Adrenal gland (tissue), 12 donors: ENCODE results near the gene TEAD1. TPM values are rescaled to one million over a fixed set of nuclear protein-coding genes. Genes with fewer than 3 reads are reported as not detected.
A peak's percentile ranks its signal among the peaks of the same experiment; 100 is the strongest.

Experiments
- DNase-seq, 7 donors: peaks; one replicate each; pipeline ENCODE4 v3.0.0-alpha.2; 2019 to 2020
- H3K27ac ChIP-seq, 5 donors: fragments of 200-600 bp; sonication (generic) in 4 of 5; 1 replicate in 3 of 5; 2 replicates in 2 of 5; pipeline versions ENCODE4 v1.5.1 to v1.8.0; 2016 to 2020; ENCODE audit warnings: mild to moderate bottlenecking in 1 of 5
- H3K27me3 ChIP-seq: fragments of 200-600 bp; 2 replicates; pipeline ENCODE4 v1.8.0; 2021
- H3K36me3 ChIP-seq, 2 donors: fragments of 200-600 bp; replicated peaks in 1 of 2; 1 replicate in 1 of 2; 2 replicates in 1 of 2; pipeline versions ENCODE4 v1.5.1 to v1.8.0; 2018 to 2022
- H3K4me1 ChIP-seq, 2 donors: fragments of 200-600 bp; replicated peaks in 1 of 2; 1 replicate in 1 of 2; 2 replicates in 1 of 2; pipeline versions ENCODE4 v1.5.1 to v1.8.0; 2018 to 2021
- H3K4me3 ChIP-seq, 4 donors: fragments of 200-600 bp; sonication (generic) in 3 of 4; one replicate each; pipeline ENCODE4 v1.5.1; 2016 to 2018
- H3K9me3 ChIP-seq, 3 donors: fragments of 200-600 bp; sonication (generic) in 1 of 3; replicated peaks in 1 of 3; 1 replicate in 2 of 3; 2 replicates in 1 of 3; pipeline versions ENCODE4 v1.5.1 to v1.8.0; 2016 to 2021
- CTCF ChIP-seq, 6 experiments: fragments of 450-650 bp in 4 of 6; fragments of 200-600 bp in 2 of 6; sonication (generic) in 1 of 6; IDR thresholded peaks; 1 replicate in 5 of 6; 2 replicates in 1 of 6; pipeline versions ENCODE4 v1.5.1 to v1.8.0; 2016 to 2021; ENCODE audit warnings: antibody characterized with exemption in 6 of 6, mild to moderate bottlenecking in 2 of 6, moderate library complexity in 1 of 6
- POLR2A ChIP-seq, 2 donors: fragments of 450-650 bp; IDR thresholded peaks; one replicate each; pipeline ENCODE4 v1.6.1; 2017; ENCODE audit warnings: antibody characterized with exemption in 2 of 2, mild to moderate bottlenecking in 2 of 2, moderate library complexity in 1 of 2
- WGBS, 4 donors: extraction: QIAGEN DNeasy Blood & Tissue Kit in 2 of 4; methylation state at CpG; one replicate each; pipeline versions ENCODE4 v1.1.5 to v1.1.7; 2013 to 2017; 5-methylcytosine and 5-hydroxymethylcytosine counted together
- intact Hi-C, 2 donors: fragments of 100-400 bp; cut with DNase I; formaldehyde crosslinking; loops; one replicate each; pipeline versions ENCODE4 v1.14.1 to v1.15.0; 2022 to 2023
- polyA plus RNA-seq, 3 donors: library from polyadenylated mRNA; stranded (reverse); fragments of 200-250 nt in 2 of 3; fragments of 350-450 nt in 1 of 3; fragmentation: Illumina TruSeq in 1 of 3; extraction: RNeasy Lipid Tissue Mini Kit (QIAGEN cat#74804) in 1 of 3; gene quantifications; one replicate each; pipeline ENCODE4 v1.2.3, GENCODE V29; 2013 to 2014
- total RNA-seq, 9 donors: library from RNA; depleted of rRNA in 4 of 9; stranded (reverse); fragments of >200 nt in 4 of 9; fragments of 120-200 nt in 1 of 9; fragmentation: NEBNext Ultra II Directional in 1 of 9; extraction: Animal tissue kit (Norgen Biotek cat#: 25700) in 1 of 9; gene quantifications; one replicate each; pipeline versions ENCODE4 v1.1.0 to v1.2.4, GENCODE V29; 2013 to 2023
- donor health status: healthy with polysubstance abuse.
- donor health status: Bipolar disorder and iron deficiency.
- donor health status: DM: yes; HTN: yes; CAD: no.
- donor health status: DM: no; HTN: no; CAD: no.
- donor health status: DM: no; HTN: no; CAD: no.
- donor health status: DM: yes; HTN: yes; CAD: no.

TEAD1 gene
- total and polyA plus RNA-seq, 12 donors, result 3.9 to 49.9 (median 35.1) TPM

DNA sequence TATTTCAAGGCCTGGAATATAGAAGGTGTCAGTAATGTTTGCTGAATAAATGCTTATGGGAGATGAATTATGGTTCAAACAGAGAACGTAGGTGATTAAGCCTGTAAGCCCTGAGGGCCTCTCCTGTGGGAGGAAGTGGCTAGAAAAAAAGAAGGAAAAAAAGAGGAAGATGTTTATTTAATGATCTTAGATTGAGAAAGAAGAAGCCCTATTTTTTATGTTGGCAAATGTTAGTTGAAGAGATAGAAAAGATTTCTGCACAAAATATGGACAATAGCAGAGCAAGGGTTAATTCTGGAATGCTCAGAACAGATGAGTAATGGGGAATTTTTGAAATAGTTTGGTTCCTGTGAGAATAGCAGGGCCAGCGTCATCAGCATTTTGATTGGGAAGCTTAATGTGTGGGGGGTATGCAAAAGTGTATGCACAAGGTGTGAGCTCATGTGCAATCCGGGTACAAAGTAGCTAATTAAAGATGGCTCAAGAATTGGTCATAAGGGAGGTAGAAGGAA is 95.7 kb downstream of the TEAD1 start:
- intact Hi-C loops, result no loop called here
- WGBS, 4 donors, result 46 to 50% (median 48%) methylated on average over 3 of the region's 3 CpGs
- Histone ChIP-seq H3K36me3 (no peaks in the 10 kb centered on the region), H3K4me1 (peaks cover 6 to 24% of the 10 kb centered on the region in 2 donors), H3K27ac (no peak overlapping the region), H3K4me3 (no peak overlapping the region), H3K9me3 (no peaks in the 10 kb centered on the region), H3K27me3 (no peaks in the 10 kb centered on the region)
- no peak for DNase-seq
- TF ChIP-seq CTCF (IDR thresholded peaks at IDR 0.05) (no peak), POLR2A (IDR thresholded peaks at IDR 0.05) (no peak)

GRCh38 chr11:12770435-12770834 is 96.2 kb downstream of the TEAD1 start:
- Histone ChIP-seq H3K27ac (no peak overlapping the region), H3K9me3 (no peaks in the 10 kb centered on the region), H3K4me1 (peaks cover 6 to 24% of the 10 kb centered on the region in 2 donors), H3K36me3 (no peaks in the 10 kb centered on the region), H3K27me3 (no peaks in the 10 kb centered on the region), H3K4me3 (no peak overlapping the region)
- intact Hi-C loops, result no loop called here
- TF ChIP-seq CTCF (IDR thresholded peaks at IDR 0.05) (no peak), POLR2A (IDR thresholded peaks at IDR 0.05) (no peak)
- no peak for DNase-seq
- WGBS, 4 donors, result 93 to 100% (median 96%) methylated on average over 1 of the region's 1 CpG

- Histone ChIP-seq H3K27me3 (no peaks in the 10 kb centered on the region), H3K4me3 (no peak overlapping the region), H3K36me3 (no peaks in the 10 kb centered on the region), H3K4me1 (peaks cover 6 to 19% of the 10 kb centered on the region in 2 donors), H3K27ac (peak overlapping the region in 1 of 5 donors; percentile 8), H3K9me3 (no peaks in the 10 kb centered on the region)
- DNase-seq, result no peak
- no peak for TF ChIP-seq CTCF (IDR thresholded peaks at IDR 0.05)
- no peak for TF ChIP-seq POLR2A (IDR thresholded peaks at IDR 0.05)
- intact Hi-C loops, result no loop called here
- 92 to 95% (median 94%) methylated on average over 8 of the region's 8 CpGs for WGBS, 4 donors
Measured at GRCh38 chr11:12770966-12771597, 96.9 kb downstream of the TEAD1 start.

DNA sequence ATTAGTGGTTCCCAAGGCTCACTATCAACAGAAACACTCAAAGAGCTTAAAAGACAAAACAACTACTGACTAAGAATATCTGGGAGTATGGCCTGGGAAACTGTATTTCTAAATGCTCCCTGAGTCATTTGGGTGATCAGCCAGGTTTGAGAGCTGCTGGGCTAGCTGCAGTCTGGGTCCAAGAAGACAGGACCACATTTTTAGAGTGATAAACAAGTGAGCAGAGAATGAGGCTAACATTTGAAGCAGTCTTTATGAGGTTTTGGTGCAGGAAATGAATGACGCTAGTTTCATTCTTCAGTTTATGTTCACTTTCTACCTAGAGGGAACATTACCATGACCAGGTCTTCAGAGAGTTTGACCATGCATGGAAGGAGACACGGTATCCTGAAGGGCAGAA is 97.7 kb downstream of the TEAD1 start:
- Histone ChIP-seq H3K9me3 (no peaks in the 10 kb centered on the region), H3K4me1 (peaks cover 6 to 19% of the 10 kb centered on the region in 2 donors), H3K36me3 (no peaks in the 10 kb centered on the region), H3K27ac (no peak overlapping the region), H3K27me3 (no peaks in the 10 kb centered on the region), H3K4me3 (no peak overlapping the region)
- no peak for TF ChIP-seq CTCF (IDR thresholded peaks at IDR 0.05)
- no peak for TF ChIP-seq POLR2A (IDR thresholded peaks at IDR 0.05)
- intact Hi-C loops, result no loop called here
- 78 to 97% (median 83%) methylated on average over 2 of the region's 2 CpGs for WGBS, 4 donors
- DNase-seq, result no peak
